ENCODE measurements around the gene IFNL2.
"Not testable (repeated sequence)": the region's sequence is repeated elsewhere in the genome, so short reads cannot be mapped to it uniquely, and the experiment has no call there.

DNA sequence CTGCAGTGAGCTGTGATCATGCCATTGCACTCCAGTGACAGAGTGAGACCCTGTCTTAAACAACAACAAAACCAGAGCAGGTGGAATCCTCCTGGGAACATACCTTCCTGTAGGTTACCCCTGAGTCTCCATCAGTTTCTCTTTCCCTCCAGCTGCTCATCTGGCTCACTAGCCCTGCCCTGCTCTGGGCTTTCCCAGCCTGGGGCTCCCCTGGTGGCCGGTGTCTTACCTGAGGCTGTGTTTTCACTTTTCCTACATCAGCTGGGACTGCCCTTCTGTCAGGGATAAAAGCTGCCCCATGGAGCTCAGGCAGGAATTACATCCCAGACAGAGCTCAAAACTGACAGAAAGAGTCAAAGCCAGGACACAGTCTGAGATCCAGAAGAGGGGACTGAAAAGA is at the start of gene IFNL2:
- not testable (repeated sequence) for TF ChIP-seq POLR2A (IDR thresholded peaks at IDR 0.05; ENCODE audit: low read length); GATA1 (IDR thresholded peaks at IDR 0.05; ENCODE audit: low read depth, low read length)
